OCI-LY1 (cell line): Measurements from ENCODE around the gene CTNNBL1.

Source experiments
- H2AFZ ChIP-seq: fragments of 200-600 bp; sonication (generic), shearing (Covaris generic); 2 replicates; pipeline ENCODE4 v1.6.0; 2014; ENCODE audit warnings: antibody characterized with exemption, mild to moderate bottlenecking, low read length
- H3F3A ChIP-seq: fragments of 200-600 bp; sonication (generic), shearing (Covaris generic); 2 replicates; pipeline ENCODE4 v1.6.0; 2014; ENCODE audit warnings: mild to moderate bottlenecking, antibody characterized with exemption, low read length, moderate library complexity; ENCODE audit not compliant: insufficient read depth
- H3K27ac ChIP-seq: fragments of 200-600 bp; sonication (generic); 2 replicates; pipeline ENCODE4 v1.5.1; 2014; ENCODE audit warnings: low read length, mixed run types, mild to moderate bottlenecking, low read depth; ENCODE audit not compliant: poor library complexity, severe bottlenecking
- H3K27me3 ChIP-seq: fragments of 200-600 bp; sonication (generic); 2 replicates; pipeline ENCODE4 v1.6.0; 2014; ENCODE audit warnings: antibody characterized with exemption, mild to moderate bottlenecking, low read length, moderate library complexity; ENCODE audit not compliant: insufficient read depth
- H3K36me3 ChIP-seq: fragments of 200-600 bp; sonication (generic); 2 replicates; pipeline ENCODE4 v1.6.1; 2014; ENCODE audit warnings: mild to moderate bottlenecking, antibody characterized with exemption, low read length, moderate library complexity, mixed read lengths; ENCODE audit not compliant: insufficient read depth
- H3K4me1 ChIP-seq: fragments of 200-600 bp; sonication (generic); 2 replicates; pipeline ENCODE4 v1.5.1; 2014; ENCODE audit warnings: mild to moderate bottlenecking, low read length, moderate library complexity; ENCODE audit not compliant: insufficient read depth, severe bottlenecking
- H3K4me2 ChIP-seq: fragments of 200-600 bp; sonication (generic), shearing (Covaris generic); 2 replicates; pipeline ENCODE4 v1.6.1; 2014; ENCODE audit warnings: low read length
- H3K4me3 ChIP-seq: fragments of 200-600 bp; sonication (generic); 2 replicates; pipeline ENCODE4 v1.5.1; 2014; ENCODE audit warnings: low read length, low read depth, mild to moderate bottlenecking, mixed read lengths; ENCODE audit not compliant: poor library complexity, severe bottlenecking
- H3K79me2 ChIP-seq: fragments of 200-600 bp; shearing (Covaris generic); 2 replicates; pipeline ENCODE4 v1.6.1; 2016; ENCODE audit warnings: mixed run types, low read length, mixed read lengths; ENCODE audit not compliant: insufficient read depth
- H3K9ac ChIP-seq: fragments of 200-600 bp; sonication (generic), shearing (Covaris generic); 2 replicates; pipeline ENCODE4 v1.6.1; 2014; ENCODE audit warnings: mild to moderate bottlenecking, low read length, mixed read lengths
- H3K9me2 ChIP-seq: fragments of 200-600 bp; sonication (generic), shearing (Covaris generic); 2 replicates; pipeline ENCODE4 v1.6.1; 2014; ENCODE audit warnings: low read depth, mild to moderate bottlenecking, low read length, mixed read lengths
- H3K9me3 ChIP-seq: fragments of 200-600 bp; shearing (Covaris generic); 2 replicates; pipeline ENCODE4 v1.6.1; 2014; ENCODE audit warnings: low read length, mixed read lengths
- H4K20me1 ChIP-seq: fragments of 200-600 bp; sonication (generic), shearing (Covaris generic); 2 replicates; pipeline ENCODE4 v1.6.0; 2016; ENCODE audit warnings: mild to moderate bottlenecking, low read length; ENCODE audit not compliant: insufficient read depth
- EZH2 ChIP-seq: fragments of 200-600 bp; sonication (generic), shearing (Covaris generic); IDR thresholded peaks from 2 replicates; pipeline ENCODE4 v1.8.0; 2017; ENCODE audit warnings: borderline replicate concordance, mixed run types, mild to moderate bottlenecking, antibody characterized with exemption, low read length, moderate library complexity, mixed read lengths
- TF ChIP-seq, protein P1 (sequence below): fragments of 200-600 bp; sonication (generic), shearing (Covaris generic); IDR thresholded peaks from 2 replicates; pipeline ENCODE4 v1.5.1; 2017; ENCODE audit warnings: mild to moderate bottlenecking, antibody characterized with exemption, low read length, moderate library complexity, mixed read lengths

The CTNNBL1 gene

DNA sequence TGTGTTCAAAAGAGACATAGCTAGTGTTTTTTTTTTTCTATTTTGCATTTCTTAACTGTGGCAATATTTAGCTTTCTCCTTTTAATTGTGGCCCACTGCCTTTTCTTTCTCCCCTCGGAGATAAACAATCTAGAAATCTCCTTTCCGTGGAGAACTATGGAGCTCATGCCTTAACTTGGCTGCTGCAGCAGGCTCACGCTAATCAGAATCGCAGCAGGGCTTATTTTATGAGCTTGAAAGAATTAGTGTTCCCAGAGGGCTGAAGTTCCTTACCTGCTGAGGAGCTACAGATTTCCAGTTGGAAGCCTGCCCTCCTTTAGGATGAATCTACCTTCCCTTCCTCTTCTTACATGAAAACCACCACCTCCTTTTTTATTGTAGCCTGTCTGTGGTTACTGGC is 35.6 kb downstream of the CTNNBL1 start:
- no peaks in the 10 kb centered on the region for H4K20me1 ChIP-seq
- H3K27ac ChIP-seq: no peak overlapping the region
- H3K9me3 ChIP-seq: no peaks in the 10 kb centered on the region
- no peaks in the 10 kb centered on the region for H3K79me2 ChIP-seq
- no peaks in the 10 kb centered on the region for H3K27me3 ChIP-seq
- H3K36me3 ChIP-seq: peaks cover 7% of the 10 kb centered on the region; the same call in 1 of the 2 replicates
- no peaks in the 10 kb centered on the region for H3K9me2 ChIP-seq
- TF ChIP-seq, protein P1, sequence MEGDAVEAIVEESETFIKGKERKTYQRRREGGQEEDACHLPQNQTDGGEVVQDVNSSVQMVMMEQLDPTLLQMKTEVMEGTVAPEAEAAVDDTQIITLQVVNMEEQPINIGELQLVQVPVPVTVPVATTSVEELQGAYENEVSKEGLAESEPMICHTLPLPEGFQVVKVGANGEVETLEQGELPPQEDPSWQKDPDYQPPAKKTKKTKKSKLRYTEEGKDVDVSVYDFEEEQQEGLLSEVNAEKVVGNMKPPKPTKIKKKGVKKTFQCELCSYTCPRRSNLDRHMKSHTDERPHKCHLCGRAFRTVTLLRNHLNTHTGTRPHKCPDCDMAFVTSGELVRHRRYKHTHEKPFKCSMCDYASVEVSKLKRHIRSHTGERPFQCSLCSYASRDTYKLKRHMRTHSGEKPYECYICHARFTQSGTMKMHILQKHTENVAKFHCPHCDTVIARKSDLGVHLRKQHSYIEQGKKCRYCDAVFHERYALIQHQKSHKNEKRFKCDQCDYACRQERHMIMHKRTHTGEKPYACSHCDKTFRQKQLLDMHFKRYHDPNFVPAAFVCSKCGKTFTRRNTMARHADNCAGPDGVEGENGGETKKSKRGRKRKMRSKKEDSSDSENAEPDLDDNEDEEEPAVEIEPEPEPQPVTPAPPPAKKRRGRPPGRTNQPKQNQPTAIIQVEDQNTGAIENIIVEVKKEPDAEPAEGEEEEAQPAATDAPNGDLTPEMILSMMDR: no peak
- no peak for TF ChIP-seq EZH2
- peaks cover 6% of the 10 kb centered on the region for H3K4me1 ChIP-seq
- H3K4me2 ChIP-seq: no peak overlapping the region
- H3K9ac ChIP-seq: no peak overlapping the region
- no peaks in the 10 kb centered on the region for H3F3A ChIP-seq
- H2AFZ ChIP-seq: no peak overlapping the region
- no peak overlapping the region for H3K4me3 ChIP-seq

DNA sequence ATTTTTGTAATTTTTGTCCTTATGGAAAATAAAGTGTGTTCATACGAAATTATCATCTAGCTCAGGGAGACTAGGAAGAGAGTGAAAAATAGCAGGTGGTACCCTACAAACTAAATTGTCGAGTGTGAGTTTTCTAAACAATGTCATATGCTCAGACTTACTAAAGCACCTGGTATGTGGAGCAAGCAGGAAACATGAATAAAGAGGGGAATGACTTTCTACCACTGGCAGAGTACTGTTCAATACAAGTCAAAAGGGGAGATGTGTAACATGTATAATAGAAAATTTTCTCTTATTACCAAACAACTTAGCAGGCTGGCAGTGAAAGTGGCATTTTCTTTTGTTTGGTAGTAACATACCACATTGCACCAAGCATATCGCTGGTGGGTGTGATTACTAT is 36.1 kb downstream of the CTNNBL1 start:
- H3K9ac ChIP-seq: no peak overlapping the region
- H3K27me3 ChIP-seq: no peaks in the 10 kb centered on the region
- no peaks in the 10 kb centered on the region for H3F3A ChIP-seq
- H3K4me2 ChIP-seq: no peak overlapping the region
- no peaks in the 10 kb centered on the region for H4K20me1 ChIP-seq
- H3K36me3 ChIP-seq: peaks cover 7% of the 10 kb centered on the region; the same call in 1 of the 2 replicates
- peaks cover 6% of the 10 kb centered on the region for H3K4me1 ChIP-seq
- H3K79me2 ChIP-seq: no peaks in the 10 kb centered on the region
- no peaks in the 10 kb centered on the region for H3K9me3 ChIP-seq
- H3K27ac ChIP-seq: no peak overlapping the region
- H3K9me2 ChIP-seq: no peaks in the 10 kb centered on the region
- no peak overlapping the region for H3K4me3 ChIP-seq
- H2AFZ ChIP-seq: no peak overlapping the region
- TF ChIP-seq EZH2: no peak
- TF ChIP-seq, protein P1: no peak

DNA sequence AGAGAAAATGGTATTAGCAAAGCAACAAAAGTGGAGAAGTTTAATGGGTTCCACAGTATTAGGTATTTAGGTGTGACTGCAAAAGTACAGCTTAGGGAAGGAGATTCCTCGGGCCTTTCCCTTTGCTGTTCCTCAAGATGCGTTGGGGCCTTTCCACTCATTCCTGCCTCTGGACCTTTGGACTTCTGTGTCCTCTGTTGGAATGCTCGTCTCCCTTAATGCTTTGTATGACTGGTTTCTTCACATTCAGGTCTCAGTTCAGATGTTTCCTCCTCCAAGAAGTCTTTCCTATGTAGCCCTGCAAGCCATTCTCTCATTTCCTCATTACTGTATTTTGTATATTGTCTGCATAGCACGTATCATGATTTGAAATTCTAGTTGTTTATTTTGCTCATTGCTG is 39.6 kb downstream of the CTNNBL1 start:
- Histone ChIP-seq H3K9me2 (no peaks in the 10 kb centered on the region), H3K4me2 (no peak overlapping the region), H3K9me3 (no peaks in the 10 kb centered on the region), H3K9ac (no peak overlapping the region), H3K36me3 (peaks cover 30% of the 10 kb centered on the region), H3K79me2 (no peaks in the 10 kb centered on the region), H3F3A (no peaks in the 10 kb centered on the region), H3K27me3 (no peaks in the 10 kb centered on the region), H3K4me3 (no peak overlapping the region), H3K27ac (no peak overlapping the region), H3K4me1 (peaks cover 10% of the 10 kb centered on the region), H2AFZ (no peak overlapping the region), H4K20me1 (no peaks in the 10 kb centered on the region)
- TF ChIP-seq, protein P1: no peak
- no peak for TF ChIP-seq EZH2
